ENCODE results near the gene TNRC6A. TPM values are rescaled to one million over a fixed set of nuclear protein-coding genes. Genes with fewer than 3 reads are reported as not detected.

TNRC6A gene
- total and polyA plus RNA-seq, 2 experiments from 2014 or later, result 12.5 to 13.1 TPM

GRCh38 chr16:24734382-24734781, 4.9 kb downstream of the TNRC6A start:
- 86 to 92% methylated on average over 1 of the region's 1 CpG for WGBS, 2 experiments (ENCODE audit: low coverage in 1 of 2, low lambda C conversion rate in 2 of 2, missing lambda C conversion rate in 2 of 2)
- H3K4me3 ChIP-seq, result no peak overlapping the region
- 0 out of 2 replicates have a peak overlapping the region, but pooled peaks have one; percentile 11 for H3K9ac ChIP-seq
- DNase-seq, result peak; percentile 54
- H3K27ac ChIP-seq, result peak overlapping the region; percentile 41
- peaks cover 69% of the 10 kb centered on the region for H3F3A ChIP-seq (ENCODE audit: insufficient read depth)
- peaks cover 94% of the 10 kb centered on the region for H3K79me2 ChIP-seq (ENCODE audit: insufficient read depth)
- in situ Hi-C loops (cut with MboI), result no loop called here
- H3K36me3 ChIP-seq (ENCODE audit: low read depth), result no peaks in the 10 kb centered on the region; the same call in 1 of the 2 replicates
- no peak for TF ChIP-seq EZH2phosphoT487 (IDR thresholded peaks at IDR 0.05; ENCODE audit: insufficient read depth, low read depth)
- no peak for TF ChIP-seq EZH2 (IDR thresholded peaks at IDR 0.05; ENCODE audit: insufficient read depth, poor library complexity, severe bottlenecking)
- no peak overlapping the region for H3K4me2 ChIP-seq (ENCODE audit: unreplicated experiment)
- H3K4me1 ChIP-seq (ENCODE audit: insufficient read depth), result peaks cover 55% of the 10 kb centered on the region
- no peaks in the 10 kb centered on the region for H3K9me3 ChIP-seq (ENCODE audit: low read depth)
- no peak overlapping the region for H2AFZ ChIP-seq
- H3K9me2 ChIP-seq (ENCODE audit: insufficient read depth), result no peaks in the 10 kb centered on the region
- no peaks in the 10 kb centered on the region for H3K27me3 ChIP-seq (replicated peaks; ENCODE audit: insufficient read depth)
- H4K20me1 ChIP-seq (ENCODE audit: insufficient read depth), result peaks cover 11% of the 10 kb centered on the region

GRCh38 chr16:24736758-24737157, 7.3 kb downstream of the TNRC6A start:
- Histone ChIP-seq H3K27me3 (replicated peaks; ENCODE audit: insufficient read depth) (no peaks in the 10 kb centered on the region), H3K79me2 (ENCODE audit: insufficient read depth) (peaks cover 100% of the 10 kb centered on the region), H3K4me2 (ENCODE audit: unreplicated experiment) (peak overlapping the region; percentile 85), H3K9me2 (ENCODE audit: insufficient read depth) (no peaks in the 10 kb centered on the region), H3F3A (ENCODE audit: insufficient read depth) (peaks cover 73% of the 10 kb centered on the region), H3K36me3 (ENCODE audit: low read depth) (no peaks in the 10 kb centered on the region; the same call in 1 of the 2 replicates), H2AFZ (no peak overlapping the region), H3K9ac (peak overlapping the region; percentile 21; the same call in 1 of the 2 replicates), H3K4me3 (peak overlapping the region; percentile 59), H3K9me3 (ENCODE audit: low read depth) (no peaks in the 10 kb centered on the region), H3K4me1 (ENCODE audit: insufficient read depth) (peaks cover 52% of the 10 kb centered on the region), H4K20me1 (ENCODE audit: insufficient read depth) (peaks cover 14% of the 10 kb centered on the region), H3K27ac (peak overlapping the region; percentile 60)
- WGBS, 2 experiments (ENCODE audit: low coverage in 1 of 2, low lambda C conversion rate in 2 of 2, missing lambda C conversion rate in 2 of 2), result 35 to 37% methylated on average over 5 of the region's 5 CpGs
- TF ChIP-seq EZH2phosphoT487 (IDR thresholded peaks at IDR 0.05; ENCODE audit: insufficient read depth, low read depth) (no peak), EZH2 (IDR thresholded peaks at IDR 0.05; ENCODE audit: insufficient read depth, poor library complexity, severe bottlenecking) (no peak)
- in situ Hi-C loops (cut with MboI), result no loop called here
- no peak for DNase-seq

- Histone ChIP-seq H3K27ac (peak overlapping the region; percentile 60), H3F3A (ENCODE audit: insufficient read depth) (peaks cover 68% of the 10 kb centered on the region), H3K4me2 (ENCODE audit: unreplicated experiment) (peak overlapping the region; percentile 85), H3K9me3 (ENCODE audit: low read depth) (no peaks in the 10 kb centered on the region), H3K9me2 (ENCODE audit: insufficient read depth) (no peaks in the 10 kb centered on the region), H2AFZ (no peak overlapping the region), H3K79me2 (ENCODE audit: insufficient read depth) (peaks cover 100% of the 10 kb centered on the region), H3K9ac (peak overlapping the region; percentile 21), H4K20me1 (ENCODE audit: insufficient read depth) (peaks cover 14% of the 10 kb centered on the region), H3K4me1 (ENCODE audit: insufficient read depth) (peaks cover 48% of the 10 kb centered on the region), H3K4me3 (peak overlapping the region; percentile 59), H3K27me3 (replicated peaks; ENCODE audit: insufficient read depth) (no peaks in the 10 kb centered on the region), H3K36me3 (ENCODE audit: low read depth) (no peaks in the 10 kb centered on the region; the same call in 1 of the 2 replicates)
- 9 to 15% methylated on average over 3 of the region's 3 CpGs for WGBS, 2 experiments (ENCODE audit: low coverage in 1 of 2, low lambda C conversion rate in 2 of 2, missing lambda C conversion rate in 2 of 2)
- DNase-seq, result peak; percentile 75
- in situ Hi-C loops (cut with MboI), result no loop called here
- TF ChIP-seq EZH2phosphoT487 (IDR thresholded peaks at IDR 0.05; ENCODE audit: insufficient read depth, low read depth) (no peak), EZH2 (IDR thresholded peaks at IDR 0.05; ENCODE audit: insufficient read depth, poor library complexity, severe bottlenecking) (no peak)
These were observed 8.0 kb downstream of the TNRC6A start for GRCh38 chr16:24737391-24737871.

GRCh38 chr16:24737916-24738594, 8.6 kb downstream of the TNRC6A start:
- Histone ChIP-seq H3K36me3 (ENCODE audit: low read depth) (no peaks in the 10 kb centered on the region), H3K27me3 (replicated peaks; ENCODE audit: insufficient read depth) (no peaks in the 10 kb centered on the region), H4K20me1 (ENCODE audit: insufficient read depth) (peaks cover 14% of the 10 kb centered on the region), H3K4me3 (peak overlapping the region; percentile 59), H3K4me2 (ENCODE audit: unreplicated experiment) (peak overlapping the region; percentile 85), H3F3A (ENCODE audit: insufficient read depth) (peaks cover 68% of the 10 kb centered on the region), H3K9ac (peak overlapping the region; percentile 21), H3K9me2 (ENCODE audit: insufficient read depth) (no peaks in the 10 kb centered on the region), H2AFZ (no peak overlapping the region), H3K9me3 (ENCODE audit: low read depth) (no peaks in the 10 kb centered on the region), H3K4me1 (ENCODE audit: insufficient read depth) (peaks cover 48% of the 10 kb centered on the region), H3K27ac (peak overlapping the region; percentile 60), H3K79me2 (ENCODE audit: insufficient read depth) (peaks cover 100% of the 10 kb centered on the region)
- in situ Hi-C loops (cut with MboI), result no loop called here
- WGBS, 2 experiments (ENCODE audit: low coverage in 1 of 2, low lambda C conversion rate in 2 of 2, missing lambda C conversion rate in 2 of 2), result 61 to 64% methylated on average over 5 of the region's 5 CpGs
- no peak for DNase-seq
- TF ChIP-seq EZH2phosphoT487 (IDR thresholded peaks at IDR 0.05; ENCODE audit: insufficient read depth, low read depth) (no peak), EZH2 (IDR thresholded peaks at IDR 0.05; ENCODE audit: insufficient read depth, poor library complexity, severe bottlenecking) (no peak)
